Hepatocyte (in vitro differentiated cells): ENCODE data around the gene TCAF2.
"Not testable (repeated sequence)": the region's sequence is repeated elsewhere in the genome, so short reads cannot be mapped to it uniquely, and the experiment has no call there.

Experiments
- CTCF ChIP-seq: fragments of 200-600 bp; sonication (generic); IDR thresholded peaks from 2 replicates; pipeline ENCODE4 v1.5.1; 2016; ENCODE audit warnings: antibody characterized with exemption, mild to moderate bottlenecking; ENCODE audit not compliant: poor library complexity
- EZH2 ChIP-seq: fragments of 200-600 bp; sonication (generic); IDR thresholded peaks from 2 replicates; pipeline ENCODE4 v1.6.1; 2016; ENCODE audit warnings: antibody characterized with exemption, mild to moderate bottlenecking, borderline replicate concordance
- EZH2phosphoT487 ChIP-seq: fragments of 200-600 bp; sonication (generic); IDR thresholded peaks from one replicate; pipeline ENCODE4 v1.6.1; 2018; ENCODE audit warnings: antibody characterized with exemption, mild to moderate bottlenecking, low read depth, moderate library complexity; ENCODE audit not compliant: unreplicated experiment, severe bottlenecking

GRCh38 chr7:143630653-143631052, 9.9 kb downstream of the TCAF2 start:
- TF ChIP-seq CTCF, EZH2phosphoT487, EZH2: not testable (repeated sequence)
